ENCODE results near the gene MXD4.

MXD4 gene

DNA sequence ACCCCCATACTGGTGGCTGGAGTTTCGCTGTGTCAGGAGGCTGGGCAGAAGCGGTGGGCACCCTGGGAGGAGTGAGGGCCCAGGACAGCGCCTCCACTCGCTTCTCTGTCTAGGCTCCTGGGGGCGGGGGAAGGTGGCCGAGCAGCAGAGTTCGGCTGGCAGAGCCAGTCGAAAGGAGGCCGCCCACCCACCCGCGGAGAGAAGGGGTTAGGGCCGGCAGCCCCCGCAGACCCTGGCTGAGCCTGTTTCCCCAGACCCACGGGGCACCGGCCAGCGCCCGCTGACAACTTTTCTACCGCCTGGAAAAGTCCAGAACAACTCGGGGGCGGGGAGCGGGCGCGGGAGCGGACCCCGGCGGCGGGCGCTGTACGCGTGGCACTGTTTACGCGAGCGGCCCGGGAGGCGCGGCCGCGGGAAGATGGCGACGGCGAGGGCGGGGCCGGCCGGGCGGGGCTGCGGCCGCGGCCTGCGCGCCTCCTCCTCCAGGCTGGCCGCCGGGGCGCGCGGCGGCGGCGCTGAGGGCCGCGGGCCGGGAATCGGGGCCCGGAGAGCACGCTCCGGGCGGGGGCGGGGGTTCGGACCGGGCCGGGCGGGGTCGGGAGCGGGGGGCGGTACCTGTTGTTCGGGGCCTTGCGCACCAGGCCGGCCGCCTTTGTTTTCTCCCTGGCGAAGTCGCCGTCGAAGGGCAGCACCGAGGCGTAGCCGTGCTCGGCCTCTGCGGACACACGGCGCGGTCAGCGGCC, 628 bp downstream of the MXD4 start:
- DNase-seq: peak; percentile 14 to 27

- no peak for DNase-seq
Measured at GRCh38 chr4:2260344-2261109, 1.4 kb downstream of the MXD4 start.

DNA sequence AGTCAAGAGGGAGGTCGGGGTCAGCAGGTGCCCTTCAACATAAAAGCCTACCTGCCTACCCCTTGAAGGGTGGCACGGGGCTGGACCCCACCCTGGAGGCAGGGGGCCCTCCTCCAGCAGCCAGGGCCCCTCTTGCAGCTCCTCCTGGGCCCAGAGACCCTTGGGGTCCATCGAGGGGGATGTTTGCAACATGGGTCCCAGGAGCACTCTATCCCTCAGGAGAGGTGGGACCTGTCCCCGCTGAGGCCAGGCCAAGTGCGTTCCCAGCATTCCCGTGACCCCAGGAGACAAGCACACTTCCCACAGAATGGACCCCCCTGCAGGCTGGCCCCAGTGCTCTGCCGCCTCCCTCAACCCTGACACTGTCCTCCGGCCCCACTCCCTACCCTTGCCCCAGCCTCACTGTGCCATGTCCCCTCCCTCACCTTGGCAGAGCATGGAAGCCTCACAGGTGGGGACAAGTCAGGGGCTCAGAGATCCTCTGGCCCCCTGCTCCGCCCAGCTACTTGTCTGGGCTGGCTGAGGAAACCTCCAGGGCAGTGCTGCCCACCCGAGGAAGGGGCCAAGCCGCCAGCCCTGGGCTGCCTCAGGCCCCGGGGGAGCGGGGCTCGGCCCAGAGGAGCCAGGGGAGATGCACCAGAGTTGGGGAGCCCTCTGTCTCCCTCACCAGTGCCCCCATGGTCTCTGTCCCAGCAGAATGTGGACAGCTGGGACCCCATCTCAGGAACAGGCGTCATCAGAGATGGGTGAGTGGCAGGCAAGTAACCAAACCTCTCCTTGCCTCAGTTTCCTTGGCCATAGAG, 2.2 kb downstream of the MXD4 start:
- DNase-seq: no peak

- DNase-seq: no peak
Measured at GRCh38 chr4:2259036-2259540, 2.8 kb downstream of the MXD4 start.

DNA sequence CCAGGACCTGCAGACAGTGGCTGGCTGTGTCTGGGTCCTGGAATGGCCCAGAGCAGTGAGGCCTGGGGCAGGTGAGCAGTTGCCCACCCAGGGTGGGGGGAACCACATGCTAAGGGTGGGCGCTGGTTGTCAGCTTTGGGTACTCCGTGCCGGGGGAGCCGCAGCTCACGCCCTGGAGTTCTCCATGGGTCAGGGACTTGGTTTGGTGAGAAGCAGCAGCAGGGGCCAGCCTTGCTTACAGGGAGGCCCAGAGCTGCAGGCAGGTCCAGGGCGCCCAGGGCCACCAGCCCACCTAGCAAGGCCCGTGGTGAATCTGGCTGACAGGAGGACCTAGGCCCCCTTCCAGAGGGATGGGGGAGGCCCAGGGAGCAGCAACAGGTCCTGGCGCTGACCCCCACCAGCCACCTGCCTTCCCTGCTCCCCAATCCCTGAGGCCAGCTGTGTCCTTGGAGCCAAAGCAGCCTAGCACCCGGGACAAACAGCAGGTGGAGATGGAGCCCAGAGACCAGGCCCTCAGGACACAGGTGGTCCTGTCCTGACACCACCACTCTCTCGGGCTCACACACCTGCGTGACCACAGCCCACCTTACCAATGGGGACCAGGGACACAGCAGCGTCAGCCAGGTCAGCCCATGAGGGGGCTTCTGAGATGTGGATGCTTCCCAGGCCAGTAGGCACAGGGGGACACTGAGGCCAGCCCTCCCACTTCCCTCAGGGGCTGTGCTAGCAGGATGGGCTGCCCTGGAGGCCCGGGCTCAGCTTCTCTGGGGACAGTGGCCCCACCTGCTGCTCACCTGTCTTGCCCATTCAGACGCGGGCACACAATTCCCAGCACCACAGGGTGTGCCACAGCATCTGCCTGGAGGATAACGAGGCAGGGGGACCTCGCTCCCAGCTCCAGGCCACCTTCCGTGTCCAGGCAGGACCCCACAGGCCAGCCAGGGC, 3.5 kb downstream of the MXD4 start:
- no peak for DNase-seq

GRCh38 chr4:2257361-2258081, 4.4 kb downstream of the MXD4 start:
- DNase-seq: no peak

GRCh38 chr4:2256781-2257191, 5.1 kb downstream of the MXD4 start:
- DNase-seq: no peak

DNA sequence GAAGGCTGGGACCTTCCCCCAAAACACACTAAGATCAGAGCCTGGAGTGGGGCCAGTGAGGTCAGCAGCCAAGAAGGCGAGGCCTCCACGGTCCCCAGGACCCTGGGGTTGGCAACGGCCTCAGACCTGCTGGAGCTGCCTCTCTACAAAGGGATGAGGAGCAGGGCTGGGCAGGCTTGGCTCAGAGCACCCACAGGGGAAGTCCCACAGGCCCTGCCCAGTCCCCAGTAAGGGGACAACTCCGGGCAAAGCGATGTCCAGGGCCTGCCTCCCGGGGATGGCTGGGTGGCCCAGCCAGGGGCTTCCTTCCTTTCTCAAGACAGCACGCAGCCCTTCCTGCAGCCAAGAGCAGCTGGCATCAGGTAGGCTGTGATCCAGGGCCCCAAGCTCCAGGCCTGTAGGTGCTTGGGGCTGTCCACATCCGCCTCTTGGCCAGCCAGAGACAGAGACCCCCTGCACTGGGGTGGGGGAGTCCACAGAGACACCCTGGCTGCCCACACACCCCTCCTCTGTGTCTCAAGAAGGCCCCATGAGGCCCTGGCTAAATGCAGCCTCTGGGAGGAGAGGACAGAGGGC, 5.7 kb downstream of the MXD4 start:
- no peak for DNase-seq

- no peak for DNase-seq
Measured at GRCh38 chr4:2255501-2256155, 6.3 kb downstream of the MXD4 start.

- DNase-seq: no peak
Measured at GRCh38 chr4:2254665-2255500, 7.0 kb downstream of the MXD4 start.

DNA sequence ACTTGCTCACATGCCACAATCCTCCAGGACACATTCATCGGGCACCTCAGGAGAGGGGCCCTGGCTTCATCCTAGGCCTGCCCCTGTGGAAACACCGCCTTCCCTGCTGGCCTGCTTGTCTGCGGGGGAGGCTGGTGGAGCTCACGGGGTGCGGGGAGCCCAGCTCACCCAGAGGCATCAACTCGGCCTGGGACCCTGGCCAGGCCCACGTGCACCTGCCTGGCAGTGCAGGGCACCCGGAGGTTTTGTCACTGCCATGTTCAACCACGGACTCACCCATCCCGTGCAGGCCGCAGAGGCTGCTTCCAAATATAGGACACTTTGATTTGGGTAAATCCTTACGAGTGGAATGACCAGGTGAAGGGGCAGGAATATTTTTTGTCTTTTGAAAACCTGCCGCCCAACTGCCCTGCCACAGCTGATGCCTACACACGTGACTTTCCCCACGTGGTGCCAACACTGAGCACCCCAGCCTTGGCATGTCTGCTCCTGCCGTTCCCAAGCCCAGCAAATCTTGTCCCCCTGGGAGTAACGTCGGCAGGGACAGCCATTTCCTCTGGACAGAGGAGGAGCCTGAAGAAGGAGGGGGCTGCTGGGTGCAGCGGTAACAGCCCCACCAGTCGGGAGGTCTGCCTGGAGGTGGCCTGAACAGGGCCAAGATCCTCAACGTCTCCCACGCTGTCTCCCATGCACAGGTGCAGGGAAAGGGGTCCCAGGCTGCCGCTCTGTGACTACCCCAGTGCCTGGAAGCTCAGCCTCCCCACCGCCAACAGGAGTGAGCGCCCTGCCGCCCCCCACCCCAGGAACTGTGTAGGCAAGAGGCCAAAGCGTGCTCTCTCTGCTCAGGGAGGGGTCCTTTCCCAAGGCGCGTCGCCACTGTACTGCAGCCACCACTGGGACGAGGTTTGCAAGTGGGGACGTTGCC, 8.5 kb downstream of the MXD4 start:
- DNase-seq: no peak

GRCh38 chr4:2252530-2253091, 9.3 kb downstream of the MXD4 start:
- DNase-seq: no peak

DNA sequence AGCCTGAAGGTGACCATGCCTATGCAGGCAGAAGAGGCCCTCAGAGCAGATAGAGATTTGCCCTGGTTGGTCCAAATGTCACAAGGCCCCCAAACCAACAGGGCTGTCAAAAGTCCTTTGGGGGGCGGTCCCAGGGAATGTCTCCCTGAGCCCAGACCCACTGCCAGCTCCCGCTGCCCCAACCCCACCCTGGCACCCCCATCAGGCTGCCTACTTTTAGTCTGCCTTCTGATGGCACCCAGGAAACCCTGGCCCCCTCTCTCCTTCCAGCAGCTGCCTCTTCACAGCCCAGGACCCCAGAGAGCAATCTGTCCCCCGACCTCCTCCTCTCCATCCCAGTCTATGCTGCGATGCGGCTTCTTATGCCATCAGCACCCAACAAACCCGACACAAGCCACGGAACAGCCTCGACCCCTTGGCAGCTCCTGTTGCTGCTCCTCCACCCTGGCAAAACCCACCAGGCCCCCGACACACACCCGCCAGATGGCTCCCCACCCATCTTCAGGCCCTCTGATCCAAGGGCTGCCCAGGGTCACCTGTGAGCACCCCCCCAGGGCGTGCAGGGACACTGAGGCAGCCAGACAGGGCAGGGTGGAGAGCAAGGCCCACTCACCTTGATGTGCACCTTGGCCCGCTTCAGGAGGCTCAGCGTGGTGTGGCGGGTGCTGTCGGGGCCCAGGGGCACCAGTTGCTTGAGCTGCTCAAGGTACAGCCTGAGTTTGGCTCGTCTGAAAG, 9.9 kb downstream of the MXD4 start:
- no peak for DNase-seq

DNA sequence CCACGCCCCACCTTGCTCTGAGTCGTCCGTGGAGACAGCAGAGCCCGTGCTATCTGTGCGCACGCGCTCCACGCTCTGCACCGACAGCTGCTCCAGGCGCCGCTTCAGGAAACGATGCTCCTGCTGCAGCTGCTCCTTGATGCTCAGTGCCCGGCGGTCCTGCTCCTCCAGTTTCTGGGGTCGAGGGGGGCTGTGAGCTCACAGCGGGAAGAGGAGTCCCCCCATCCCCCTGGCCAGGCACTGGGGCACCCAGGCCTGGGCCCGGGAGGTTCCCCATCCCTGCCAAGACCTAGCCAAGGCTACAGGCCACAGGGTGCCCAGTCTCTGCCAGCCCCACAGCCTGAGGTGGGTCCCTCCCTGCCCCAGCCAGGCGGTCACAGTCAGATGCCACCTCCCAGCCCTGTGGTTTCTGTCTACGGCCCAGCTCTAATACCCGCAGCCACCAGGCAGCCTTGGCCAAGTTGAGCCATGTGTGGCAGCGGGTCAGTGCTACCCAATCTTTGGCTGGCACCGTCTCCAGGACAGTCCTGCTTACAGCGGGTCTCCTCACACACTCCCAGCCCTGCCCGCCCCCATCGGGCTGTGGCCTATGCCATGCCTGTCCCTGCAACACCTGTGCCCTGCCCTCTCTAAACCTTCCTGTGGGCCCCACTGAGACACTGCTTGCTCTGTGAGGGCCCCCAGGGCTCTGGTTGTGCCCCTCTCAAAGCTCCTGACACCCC, 10.7 kb downstream of the MXD4 start:
- no peak for DNase-seq

DNA sequence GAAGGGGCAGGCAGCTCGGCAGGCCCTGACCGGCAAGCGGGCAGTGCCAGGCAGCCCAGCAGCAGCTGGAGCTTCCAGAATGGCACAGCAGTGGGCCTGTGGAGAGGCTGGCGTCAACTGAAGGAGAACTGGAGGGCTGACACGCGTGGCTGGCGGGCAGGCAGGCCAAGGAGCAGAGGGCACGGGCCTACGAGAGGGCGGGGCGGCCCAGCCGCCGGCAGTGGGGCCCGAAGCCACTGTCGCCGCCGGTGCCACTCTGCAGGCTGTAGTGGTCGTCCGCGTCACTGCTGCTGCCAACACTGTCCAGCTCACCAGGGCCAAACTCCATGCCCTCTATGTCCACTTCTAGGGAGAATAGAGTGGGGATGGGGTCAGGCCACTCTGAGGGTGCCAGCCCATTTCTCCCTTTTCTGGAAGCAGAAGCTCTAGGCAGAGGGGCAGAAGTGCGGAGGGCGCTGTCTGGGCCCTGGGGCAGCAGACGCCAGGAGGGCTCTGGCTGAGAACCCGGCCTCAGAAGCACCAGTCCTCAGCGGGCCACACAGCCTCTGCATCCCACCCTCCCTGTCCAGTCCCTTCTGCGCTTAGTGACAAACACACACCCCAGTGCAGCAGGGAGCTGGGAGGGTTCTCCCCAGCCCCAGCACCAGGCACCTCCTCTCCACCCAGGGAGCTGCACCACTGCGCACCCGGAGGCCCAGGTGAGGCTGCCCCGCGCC, 11.4 kb downstream of the MXD4 start:
- no peak for DNase-seq

All from NCI-H1930 (cell line).